GM12874 (cell line): Measurements from ENCODE around the gene ZNF462.

ENCODE experiments used
- CTCF ChIP-seq: IDR thresholded peaks from 2 replicates; pipeline ENCODE4 v1.5.1; 2011; ENCODE audit warnings: low read depth, mild to moderate bottlenecking, control low read depth, low read length, moderate library complexity; ENCODE audit not compliant: insufficient read depth

ZNF462 gene

GRCh38 chr9:106947106-106947900, 84.3 kb downstream of the ZNF462 start:
- no peak for TF ChIP-seq CTCF

DNA sequence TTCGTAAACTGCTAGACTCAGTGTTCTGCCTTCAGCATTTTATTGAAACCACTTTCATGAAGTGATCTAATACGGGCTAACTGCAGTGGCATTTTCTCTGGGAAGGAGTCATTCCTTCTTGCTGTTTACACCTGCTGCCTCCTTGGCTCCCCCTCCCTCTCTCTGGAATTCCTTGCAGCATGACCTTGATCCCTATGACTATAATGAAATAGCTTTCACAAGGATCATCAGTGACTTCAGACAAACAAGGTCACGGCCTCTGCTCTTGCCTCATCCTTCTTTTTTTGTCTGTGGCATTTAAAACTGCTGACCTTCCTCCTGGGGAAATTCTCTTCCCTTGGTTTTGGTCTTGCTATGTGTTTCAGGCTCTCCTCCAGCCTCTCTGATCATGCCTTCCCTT, 90.2 kb downstream of the ZNF462 start:
- TF ChIP-seq CTCF, result no peak

DNA sequence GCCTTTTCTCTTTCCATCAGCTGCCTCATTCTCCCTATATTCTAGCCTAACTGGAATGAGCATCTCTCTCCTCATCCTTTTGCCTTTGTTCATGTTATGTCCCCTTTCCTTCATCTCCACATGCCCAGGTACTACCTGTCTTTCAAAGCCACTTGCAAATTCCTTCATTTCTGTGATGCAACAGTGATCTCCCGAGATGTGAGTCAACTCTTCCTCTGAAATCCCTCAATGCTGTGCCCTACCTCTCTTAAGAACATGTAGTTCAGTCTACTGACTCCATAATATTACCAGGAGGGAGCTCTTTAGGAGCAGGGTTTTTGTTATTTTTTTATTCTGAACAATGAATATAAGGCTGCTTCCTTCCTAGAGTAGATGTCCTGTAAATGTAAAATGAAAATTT, 91.6 kb downstream of the ZNF462 start:
- no peak for TF ChIP-seq CTCF

- TF ChIP-seq CTCF, result no peak
These were observed 92.2 kb downstream of the ZNF462 start for GRCh38 chr9:106954974-106955850.

GRCh38 chr9:106956971-106957370, 94.0 kb downstream of the ZNF462 start:
- no peak for TF ChIP-seq CTCF

DNA sequence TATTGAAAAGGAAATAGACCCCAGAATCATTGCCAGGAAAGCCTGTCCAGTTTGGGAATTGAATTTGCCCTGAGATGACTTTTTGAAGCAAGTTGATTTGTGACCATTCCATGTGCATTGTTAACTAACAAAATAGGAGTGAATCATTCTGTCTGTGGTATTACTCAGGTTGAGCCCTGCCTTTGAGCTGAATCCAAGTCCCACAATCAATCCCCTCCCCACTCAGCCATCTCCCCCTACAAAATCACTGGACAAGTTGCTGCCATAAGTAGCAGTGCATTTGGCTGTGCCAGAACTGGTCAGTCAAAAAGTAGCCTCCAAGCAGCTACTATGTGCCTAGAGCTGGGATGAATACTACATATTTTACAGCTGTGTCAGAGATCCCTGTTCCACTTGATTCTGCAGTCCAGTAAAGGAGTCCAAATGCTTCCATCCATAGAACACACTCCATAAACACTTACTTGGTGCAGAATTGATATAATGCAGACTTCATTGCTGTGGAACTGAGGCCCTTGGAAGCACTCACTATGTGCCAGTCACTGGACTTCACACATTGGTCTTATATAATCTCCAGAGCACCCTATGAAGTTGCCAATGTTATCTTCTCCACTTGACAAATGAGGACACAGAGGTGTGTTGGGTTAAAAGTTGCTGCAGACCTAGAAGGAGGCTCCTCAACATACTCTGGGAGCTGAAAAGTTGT, 96.1 kb downstream of the ZNF462 start:
- TF ChIP-seq CTCF, result no peak

DNA sequence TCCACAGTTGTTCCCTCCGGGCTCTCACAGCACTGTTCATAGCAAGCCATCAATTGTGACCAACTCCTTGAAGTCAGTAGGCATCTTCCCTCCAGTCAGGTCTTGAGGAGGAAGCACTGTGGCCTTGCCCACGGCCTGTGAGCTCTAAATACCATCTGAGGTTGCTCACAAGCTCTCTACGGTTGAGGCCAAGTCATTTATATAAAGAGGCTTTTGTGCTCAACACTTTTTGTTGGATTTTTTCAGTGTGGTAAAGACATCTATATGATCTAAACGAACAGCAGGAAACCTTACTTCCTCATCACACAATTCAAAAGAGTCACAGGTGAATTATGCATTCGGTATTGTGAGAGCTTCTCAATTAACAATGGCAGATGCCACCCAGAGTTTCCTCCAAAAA, 97.3 kb downstream of the ZNF462 start:
- no peak for TF ChIP-seq CTCF
